H1 (cell line): ENCODE measurements around the gene CNIH3. TPM values are rescaled to one million over a fixed set of nuclear protein-coding genes. Genes with fewer than 3 reads are reported as not detected.

Experiments used
- CTBP2 ChIP-seq: IDR thresholded peaks from 2 replicates; pipeline ENCODE4 v1.7.0; 2011; ENCODE audit warnings: borderline replicate concordance, mild to moderate bottlenecking, moderate library complexity, mixed read lengths, low read length; ENCODE audit not compliant: insufficient read depth, insufficient read length
- JUN ChIP-seq: IDR thresholded peaks from 2 replicates; pipeline ENCODE4 v1.6.1; 2011; ENCODE audit warnings: low read depth, mild to moderate bottlenecking, improper control_type of control experiment, low read length
- MAFK ChIP-seq: IDR thresholded peaks from 2 replicates; pipeline ENCODE4 v1.6.1; 2012; ENCODE audit warnings: low read depth, mild to moderate bottlenecking, improper control_type of control experiment, low read length
- polyA plus RNA-seq, 7 experiments: library from polyadenylated mRNA; depleted of rRNA in 3 of 7; stranded (reverse) in 5 of 7; unstranded in 2 of 7; fragments of >200 nt in 5 of 7; fragments of 200-250 nt in 2 of 7; gene quantifications; 1 replicate in 5 of 7; 2 replicates in 1 of 7; 4 replicates in 1 of 7; pipeline versions ENCODE4 v1.2.1 to v1.2.3, GENCODE V29; 2011 to 2013; ENCODE audit warnings: missing spikeins in 2 of 7, mixed read lengths in 2 of 7
- total RNA-seq: library from RNA; stranded (reverse); fragmentation: NEBNext Ultra II Directional; extraction: Animal tissue kit (Norgen Biotek cat#: 25700); gene quantifications from 2 replicates; pipeline ENCODE4 v1.2.1, GENCODE V29; 2021

CNIH3 gene
- total and polyA plus RNA-seq, 2 of the 8 experiments (the other 6 are each of a cell fraction or from before 2014, with no cell fraction given) = 3.7 to 5.6 TPM

DNA sequence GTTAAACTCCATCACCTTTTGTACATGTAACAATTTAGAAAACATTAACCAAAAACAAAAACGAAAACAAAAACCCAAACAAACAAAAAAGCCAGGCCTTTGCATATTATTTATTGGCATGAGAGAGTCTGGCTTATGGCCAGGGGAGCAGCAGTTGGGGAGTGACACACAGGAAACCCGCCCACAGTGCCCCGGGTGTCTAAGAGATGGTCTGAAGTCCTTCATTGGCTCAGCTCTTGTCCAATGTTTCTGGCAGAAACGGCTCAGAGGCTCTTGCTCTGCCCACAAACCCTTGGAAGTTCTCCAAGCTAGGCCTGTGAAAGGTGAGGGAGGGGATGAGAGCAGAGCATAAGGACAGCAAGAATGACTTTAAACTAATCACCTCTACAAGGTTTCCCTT, 131.5 kb downstream of the CNIH3 start (continued):
- TF ChIP-seq JUN = no peak
- TF ChIP-seq MAFK = no peak
- TF ChIP-seq CTBP2 = no peak
